Measurements from ENCODE around the gene ADCY1. TPM values are rescaled to one million over a fixed set of nuclear protein-coding genes. Genes with fewer than 3 reads are reported as not detected.

ADCY1 gene
- total RNA-seq, 2 experiments from 2014 or later = 0.02 to 0.07 TPM

DNA sequence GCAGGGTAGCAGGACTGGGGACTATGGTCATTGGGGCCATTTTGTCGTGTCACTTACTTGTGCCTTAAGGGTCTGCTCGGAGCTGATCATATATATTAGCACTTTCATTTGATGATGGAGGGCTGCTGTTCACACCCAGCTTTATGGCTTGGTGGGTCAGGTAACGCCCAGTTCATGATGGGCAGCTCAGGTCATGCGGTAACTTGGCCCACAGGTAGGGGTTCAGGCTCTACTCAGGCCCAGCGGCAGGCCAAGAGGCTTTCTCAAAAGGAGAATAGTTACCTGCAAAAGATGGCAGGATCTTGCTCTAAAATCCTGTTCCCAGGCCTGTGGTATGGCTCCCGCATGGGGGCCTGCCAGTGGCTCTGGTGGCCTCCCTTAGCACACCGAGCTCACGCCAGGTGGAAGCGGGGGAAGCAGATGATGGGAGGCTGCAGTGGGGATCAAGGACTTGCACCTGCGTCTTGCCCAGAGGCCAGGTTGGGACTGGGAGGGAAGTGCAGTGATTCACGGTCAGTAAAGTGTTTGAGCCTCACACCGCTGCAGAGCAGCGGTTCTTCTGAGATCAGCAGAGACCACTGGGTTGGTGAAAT is 109.5 kb downstream of the ADCY1 start:
- ChIA-PET CTCF (no interaction called here), POLR2A (no interaction called here)
- H3K9me3 Mint-ChIP-seq = no peaks in the 10 kb centered on the region
- no peak for ATAC-seq
- H3K4me1 Mint-ChIP-seq (ENCODE audit: low read depth) = no peaks in the 10 kb centered on the region
- H3K27me3 Mint-ChIP-seq = peaks cover 7% of the 10 kb centered on the region
- TF ChIP-seq, protein P1, sequence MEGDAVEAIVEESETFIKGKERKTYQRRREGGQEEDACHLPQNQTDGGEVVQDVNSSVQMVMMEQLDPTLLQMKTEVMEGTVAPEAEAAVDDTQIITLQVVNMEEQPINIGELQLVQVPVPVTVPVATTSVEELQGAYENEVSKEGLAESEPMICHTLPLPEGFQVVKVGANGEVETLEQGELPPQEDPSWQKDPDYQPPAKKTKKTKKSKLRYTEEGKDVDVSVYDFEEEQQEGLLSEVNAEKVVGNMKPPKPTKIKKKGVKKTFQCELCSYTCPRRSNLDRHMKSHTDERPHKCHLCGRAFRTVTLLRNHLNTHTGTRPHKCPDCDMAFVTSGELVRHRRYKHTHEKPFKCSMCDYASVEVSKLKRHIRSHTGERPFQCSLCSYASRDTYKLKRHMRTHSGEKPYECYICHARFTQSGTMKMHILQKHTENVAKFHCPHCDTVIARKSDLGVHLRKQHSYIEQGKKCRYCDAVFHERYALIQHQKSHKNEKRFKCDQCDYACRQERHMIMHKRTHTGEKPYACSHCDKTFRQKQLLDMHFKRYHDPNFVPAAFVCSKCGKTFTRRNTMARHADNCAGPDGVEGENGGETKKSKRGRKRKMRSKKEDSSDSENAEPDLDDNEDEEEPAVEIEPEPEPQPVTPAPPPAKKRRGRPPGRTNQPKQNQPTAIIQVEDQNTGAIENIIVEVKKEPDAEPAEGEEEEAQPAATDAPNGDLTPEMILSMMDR (IDR thresholded peaks at IDR 0.05) = no peak
- no peak overlapping the region for H3K4me3 Mint-ChIP-seq
- no peak overlapping the region for H3K27ac Mint-ChIP-seq
- no peaks in the 10 kb centered on the region for H3K36me3 Mint-ChIP-seq (ENCODE audit: low read depth)
- intact Hi-C loops (cut with micrococcal nuclease) = no loop called here
- no peak for DNase-seq

DNA sequence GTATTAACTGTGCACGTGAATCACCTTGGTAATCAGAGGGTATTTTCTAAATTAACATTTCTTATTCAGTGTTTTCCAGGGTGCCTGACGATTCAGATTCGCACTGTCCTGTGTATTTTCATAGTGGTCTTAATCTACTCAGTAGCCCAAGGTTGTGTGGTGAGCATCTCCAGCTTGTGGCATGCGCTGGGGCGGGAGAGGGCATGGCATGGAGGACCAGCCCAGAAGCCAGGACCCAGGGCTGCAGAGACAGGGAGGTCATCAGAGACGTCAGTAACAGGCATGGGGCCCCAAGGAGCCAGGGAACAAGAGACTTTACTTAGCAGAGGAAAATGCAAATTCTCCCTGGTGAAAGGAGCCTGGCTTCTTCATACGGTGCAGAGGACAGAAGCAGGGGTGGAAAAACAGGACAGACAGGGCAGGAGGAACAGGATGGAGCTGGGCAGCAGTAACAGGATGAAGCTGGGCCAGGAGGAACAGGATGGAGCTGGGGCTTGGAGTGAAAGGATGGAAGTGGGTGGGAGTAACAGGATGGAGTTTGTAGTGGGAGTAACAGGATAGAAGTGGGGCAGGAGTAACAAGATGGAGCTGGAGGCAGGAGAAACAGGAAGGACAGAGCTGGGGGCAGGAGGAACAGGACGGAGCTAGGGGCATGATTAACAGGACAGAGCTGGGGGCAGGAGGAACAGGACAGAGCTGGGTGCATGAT is 110.9 kb downstream of the ADCY1 start:
- ATAC-seq (no peak), DNase-seq (no peak)
- POLR2A ChIA-PET = no interaction called here
- no peak overlapping the region for H3K27ac Mint-ChIP-seq
- TF ChIP-seq, protein P1 (IDR thresholded peaks at IDR 0.05) = no peak
- peaks cover 7% of the 10 kb centered on the region for H3K27me3 Mint-ChIP-seq
- H3K9me3 Mint-ChIP-seq = no peaks in the 10 kb centered on the region
- CTCF ChIA-PET = no interaction called here
- H3K4me3 Mint-ChIP-seq = no peak overlapping the region
- H3K4me1 Mint-ChIP-seq (ENCODE audit: low read depth) = no peaks in the 10 kb centered on the region
- intact Hi-C loops (cut with micrococcal nuclease) = no loop called here
- no peaks in the 10 kb centered on the region for H3K36me3 Mint-ChIP-seq (ENCODE audit: low read depth)

DNA sequence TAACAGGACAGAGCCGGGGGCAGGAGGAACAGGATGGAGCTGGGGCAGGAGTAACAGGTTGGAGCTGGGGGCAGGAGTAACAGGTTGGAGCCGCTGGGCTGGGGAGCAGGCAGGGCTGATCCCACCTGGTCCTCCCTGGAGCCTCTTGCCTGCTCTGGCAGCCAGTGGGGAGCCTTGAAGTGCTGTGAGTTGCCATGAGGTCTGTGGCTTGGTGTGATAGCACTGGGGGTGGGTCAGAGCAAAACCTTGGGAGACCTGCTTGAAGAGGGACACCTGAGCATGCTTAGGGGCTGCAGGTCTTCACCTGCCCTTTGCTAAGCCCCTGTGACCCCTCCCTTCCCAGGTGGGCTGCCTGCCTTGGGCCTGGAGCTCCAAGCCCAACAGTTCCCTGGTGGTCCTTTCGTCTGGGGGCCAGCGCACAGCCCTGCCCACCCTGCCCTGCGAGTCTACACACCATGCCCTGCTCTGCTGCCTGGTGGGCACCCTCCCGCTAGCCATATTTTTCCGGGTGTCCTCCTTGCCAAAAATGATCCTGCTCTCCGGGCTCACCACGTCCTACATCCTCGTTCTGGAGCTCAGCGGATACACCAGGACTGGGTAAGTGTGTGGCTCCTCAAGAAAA is 111.6 kb downstream of the ADCY1 start:
- TF ChIP-seq, protein P1 (IDR thresholded peaks at IDR 0.05) = no peak
- POLR2A ChIA-PET = no interaction called here
- CTCF ChIA-PET = no interaction called here
- no peaks in the 10 kb centered on the region for H3K9me3 Mint-ChIP-seq
- no peak overlapping the region for H3K27ac Mint-ChIP-seq
- H3K4me1 Mint-ChIP-seq (ENCODE audit: low read depth) = no peaks in the 10 kb centered on the region
- no peaks in the 10 kb centered on the region for H3K36me3 Mint-ChIP-seq (ENCODE audit: low read depth)
- intact Hi-C loops (cut with micrococcal nuclease) = no loop called here
- H3K27me3 Mint-ChIP-seq = peaks cover 5% of the 10 kb centered on the region
- no peak for ATAC-seq
- no peak overlapping the region for H3K4me3 Mint-ChIP-seq
- no peak for DNase-seq

DNA sequence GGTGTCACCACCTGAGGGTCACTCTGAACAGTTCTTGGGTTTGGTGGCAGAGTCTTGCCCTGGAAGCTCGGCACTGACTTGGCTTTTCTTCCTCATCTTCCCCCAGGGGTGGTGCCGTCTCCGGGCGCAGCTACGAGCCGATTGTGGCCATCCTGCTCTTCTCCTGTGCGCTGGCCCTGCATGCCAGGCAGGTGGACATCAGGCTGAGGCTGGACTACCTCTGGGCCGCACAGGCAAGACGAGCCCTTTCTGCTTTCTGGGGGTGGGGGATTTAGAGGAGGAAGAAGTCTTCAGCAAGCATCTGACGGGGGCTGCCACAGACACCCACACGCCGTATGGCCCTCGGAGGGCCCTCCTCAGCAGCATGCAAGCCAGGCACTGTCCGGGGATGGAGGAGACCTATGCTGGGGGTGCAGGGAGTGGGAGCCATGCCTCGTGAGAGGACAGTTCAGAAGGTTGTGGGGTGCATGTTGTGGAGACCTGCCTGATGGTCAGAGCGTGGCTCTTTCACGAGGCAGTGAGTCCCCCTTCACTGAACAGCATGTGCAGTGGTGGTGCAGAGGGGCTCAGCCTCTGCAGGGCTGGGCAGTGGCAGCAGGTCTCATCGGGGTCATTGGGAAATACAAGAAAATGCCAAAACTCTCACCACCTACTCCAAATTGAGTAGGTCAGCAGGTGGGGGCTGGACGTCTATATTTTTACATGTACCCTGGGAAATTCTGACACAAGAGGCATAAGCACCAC is 112.4 kb downstream of the ADCY1 start:
- POLR2A ChIA-PET = no interaction called here
- no peak for ATAC-seq
- no peak overlapping the region for H3K4me3 Mint-ChIP-seq

More for the DNA sequence above, 112.4 kb downstream of the ADCY1 start:
- no peak overlapping the region for H3K27ac Mint-ChIP-seq
- CTCF ChIA-PET = no interaction called here
- TF ChIP-seq, protein P1 (IDR thresholded peaks at IDR 0.05) = no peak
- no peak for DNase-seq
- intact Hi-C loops (cut with micrococcal nuclease) = no loop called here
- H3K27me3 Mint-ChIP-seq = no peaks in the 10 kb centered on the region
- H3K36me3 Mint-ChIP-seq (ENCODE audit: low read depth) = no peaks in the 10 kb centered on the region
- no peaks in the 10 kb centered on the region for H3K4me1 Mint-ChIP-seq (ENCODE audit: low read depth)
- H3K9me3 Mint-ChIP-seq = no peaks in the 10 kb centered on the region
